HepG2 (cell line): ENCODE measurements around the gene UCP1.

Experiments
- BRCA1 ChIP-seq: sonication (generic); formaldehyde crosslinking; IDR thresholded peaks from 2 replicates; pipeline ENCODE4 v1.4.0; 2020; ENCODE audit warnings: missing genetic modification reagents
- FOXM1 ChIP-seq: sonication (generic); formaldehyde crosslinking; IDR thresholded peaks from 2 replicates; pipeline ENCODE4 v1.5.0; 2020; ENCODE audit warnings: missing genetic modification reagents
- MAFF ChIP-seq: IDR thresholded peaks from 2 replicates; pipeline ENCODE4 v1.6.1; 2011; ENCODE audit warnings: low read depth, low read length, improper control_type of control experiment
- RAD21 ChIP-seq: fragments of 450-650 bp; formaldehyde crosslinking; IDR thresholded peaks from 2 replicates; pipeline ENCODE4 v1.5.0; 2020; ENCODE audit warnings: mild to moderate bottlenecking
- ZNF143 ChIP-seq: sonication (generic); formaldehyde crosslinking; IDR thresholded peaks from 2 replicates; pipeline ENCODE4 v1.4.0; 2020; ENCODE audit warnings: missing genetic modification reagents
- ZNF30 ChIP-seq: sonication (generic); formaldehyde crosslinking; IDR thresholded peaks from 2 replicates; pipeline ENCODE4 v1.5.0; 2020; ENCODE audit warnings: mild to moderate bottlenecking, missing genetic modification reagents
- ZNF549 ChIP-seq: sonication (generic); formaldehyde crosslinking; IDR thresholded peaks from 2 replicates; pipeline ENCODE4 v1.5.0; 2020; ENCODE audit warnings: missing genetic modification reagents
- ZNF607 ChIP-seq: sonication (generic); formaldehyde crosslinking; IDR thresholded peaks from 2 replicates; pipeline ENCODE4 v1.5.1; 2020; ENCODE audit warnings: missing genetic modification reagents, mild to moderate bottlenecking, borderline replicate concordance
- TF ChIP-seq, protein P1 (sequence below): sonication (generic); formaldehyde crosslinking; IDR thresholded peaks from 2 replicates; pipeline ENCODE4 v1.5.0; 2020; ENCODE audit warnings: mild to moderate bottlenecking, missing genetic modification reagents, moderate library complexity
- TF ChIP-seq, protein P2 (sequence below): sonication (generic); formaldehyde crosslinking; IDR thresholded peaks from 2 replicates; pipeline ENCODE4 v1.4.0; 2020; ENCODE audit warnings: mild to moderate bottlenecking, missing genetic modification reagents
- TF ChIP-seq, protein P3 (sequence below): IDR thresholded peaks from 2 replicates; pipeline ENCODE4 v1.6.1; 2016; ENCODE audit warnings: low read depth, borderline replicate concordance

DNA sequence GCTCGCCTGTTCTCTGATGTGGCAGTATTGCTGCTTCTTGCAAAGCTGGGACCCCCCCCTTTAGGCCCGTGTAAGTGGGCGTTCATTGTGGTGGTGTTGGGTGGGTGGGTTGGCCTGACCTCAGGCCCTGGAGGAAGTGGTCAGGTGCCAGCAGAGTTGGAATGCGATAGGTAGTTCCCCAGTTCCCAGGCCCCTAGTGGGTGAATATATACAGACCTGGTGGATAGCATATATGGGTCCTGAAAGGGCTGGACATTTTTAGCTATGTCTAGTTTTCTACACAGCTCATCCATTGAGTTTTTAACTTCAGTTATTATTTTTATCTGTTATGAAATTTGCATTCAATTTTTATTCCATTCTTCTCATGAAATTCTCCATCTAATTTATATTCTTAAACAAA is 35.8 kb upstream of the UCP1 start:
- TF ChIP-seq, protein P1, sequence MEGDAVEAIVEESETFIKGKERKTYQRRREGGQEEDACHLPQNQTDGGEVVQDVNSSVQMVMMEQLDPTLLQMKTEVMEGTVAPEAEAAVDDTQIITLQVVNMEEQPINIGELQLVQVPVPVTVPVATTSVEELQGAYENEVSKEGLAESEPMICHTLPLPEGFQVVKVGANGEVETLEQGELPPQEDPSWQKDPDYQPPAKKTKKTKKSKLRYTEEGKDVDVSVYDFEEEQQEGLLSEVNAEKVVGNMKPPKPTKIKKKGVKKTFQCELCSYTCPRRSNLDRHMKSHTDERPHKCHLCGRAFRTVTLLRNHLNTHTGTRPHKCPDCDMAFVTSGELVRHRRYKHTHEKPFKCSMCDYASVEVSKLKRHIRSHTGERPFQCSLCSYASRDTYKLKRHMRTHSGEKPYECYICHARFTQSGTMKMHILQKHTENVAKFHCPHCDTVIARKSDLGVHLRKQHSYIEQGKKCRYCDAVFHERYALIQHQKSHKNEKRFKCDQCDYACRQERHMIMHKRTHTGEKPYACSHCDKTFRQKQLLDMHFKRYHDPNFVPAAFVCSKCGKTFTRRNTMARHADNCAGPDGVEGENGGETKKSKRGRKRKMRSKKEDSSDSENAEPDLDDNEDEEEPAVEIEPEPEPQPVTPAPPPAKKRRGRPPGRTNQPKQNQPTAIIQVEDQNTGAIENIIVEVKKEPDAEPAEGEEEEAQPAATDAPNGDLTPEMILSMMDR: no peak
- TF ChIP-seq ZNF30 (no peak), FOXM1 (CRISPR knock-in tag) (no peak), MAFF (no peak), BRCA1 (CRISPR knock-in tag) (no peak), RAD21 (no peak), ZNF143 (no peak), ZNF607 (CRISPR knock-in tag) (no peak), ZNF549 (CRISPR knock-in tag) (no peak)
- TF ChIP-seq, protein P2, sequence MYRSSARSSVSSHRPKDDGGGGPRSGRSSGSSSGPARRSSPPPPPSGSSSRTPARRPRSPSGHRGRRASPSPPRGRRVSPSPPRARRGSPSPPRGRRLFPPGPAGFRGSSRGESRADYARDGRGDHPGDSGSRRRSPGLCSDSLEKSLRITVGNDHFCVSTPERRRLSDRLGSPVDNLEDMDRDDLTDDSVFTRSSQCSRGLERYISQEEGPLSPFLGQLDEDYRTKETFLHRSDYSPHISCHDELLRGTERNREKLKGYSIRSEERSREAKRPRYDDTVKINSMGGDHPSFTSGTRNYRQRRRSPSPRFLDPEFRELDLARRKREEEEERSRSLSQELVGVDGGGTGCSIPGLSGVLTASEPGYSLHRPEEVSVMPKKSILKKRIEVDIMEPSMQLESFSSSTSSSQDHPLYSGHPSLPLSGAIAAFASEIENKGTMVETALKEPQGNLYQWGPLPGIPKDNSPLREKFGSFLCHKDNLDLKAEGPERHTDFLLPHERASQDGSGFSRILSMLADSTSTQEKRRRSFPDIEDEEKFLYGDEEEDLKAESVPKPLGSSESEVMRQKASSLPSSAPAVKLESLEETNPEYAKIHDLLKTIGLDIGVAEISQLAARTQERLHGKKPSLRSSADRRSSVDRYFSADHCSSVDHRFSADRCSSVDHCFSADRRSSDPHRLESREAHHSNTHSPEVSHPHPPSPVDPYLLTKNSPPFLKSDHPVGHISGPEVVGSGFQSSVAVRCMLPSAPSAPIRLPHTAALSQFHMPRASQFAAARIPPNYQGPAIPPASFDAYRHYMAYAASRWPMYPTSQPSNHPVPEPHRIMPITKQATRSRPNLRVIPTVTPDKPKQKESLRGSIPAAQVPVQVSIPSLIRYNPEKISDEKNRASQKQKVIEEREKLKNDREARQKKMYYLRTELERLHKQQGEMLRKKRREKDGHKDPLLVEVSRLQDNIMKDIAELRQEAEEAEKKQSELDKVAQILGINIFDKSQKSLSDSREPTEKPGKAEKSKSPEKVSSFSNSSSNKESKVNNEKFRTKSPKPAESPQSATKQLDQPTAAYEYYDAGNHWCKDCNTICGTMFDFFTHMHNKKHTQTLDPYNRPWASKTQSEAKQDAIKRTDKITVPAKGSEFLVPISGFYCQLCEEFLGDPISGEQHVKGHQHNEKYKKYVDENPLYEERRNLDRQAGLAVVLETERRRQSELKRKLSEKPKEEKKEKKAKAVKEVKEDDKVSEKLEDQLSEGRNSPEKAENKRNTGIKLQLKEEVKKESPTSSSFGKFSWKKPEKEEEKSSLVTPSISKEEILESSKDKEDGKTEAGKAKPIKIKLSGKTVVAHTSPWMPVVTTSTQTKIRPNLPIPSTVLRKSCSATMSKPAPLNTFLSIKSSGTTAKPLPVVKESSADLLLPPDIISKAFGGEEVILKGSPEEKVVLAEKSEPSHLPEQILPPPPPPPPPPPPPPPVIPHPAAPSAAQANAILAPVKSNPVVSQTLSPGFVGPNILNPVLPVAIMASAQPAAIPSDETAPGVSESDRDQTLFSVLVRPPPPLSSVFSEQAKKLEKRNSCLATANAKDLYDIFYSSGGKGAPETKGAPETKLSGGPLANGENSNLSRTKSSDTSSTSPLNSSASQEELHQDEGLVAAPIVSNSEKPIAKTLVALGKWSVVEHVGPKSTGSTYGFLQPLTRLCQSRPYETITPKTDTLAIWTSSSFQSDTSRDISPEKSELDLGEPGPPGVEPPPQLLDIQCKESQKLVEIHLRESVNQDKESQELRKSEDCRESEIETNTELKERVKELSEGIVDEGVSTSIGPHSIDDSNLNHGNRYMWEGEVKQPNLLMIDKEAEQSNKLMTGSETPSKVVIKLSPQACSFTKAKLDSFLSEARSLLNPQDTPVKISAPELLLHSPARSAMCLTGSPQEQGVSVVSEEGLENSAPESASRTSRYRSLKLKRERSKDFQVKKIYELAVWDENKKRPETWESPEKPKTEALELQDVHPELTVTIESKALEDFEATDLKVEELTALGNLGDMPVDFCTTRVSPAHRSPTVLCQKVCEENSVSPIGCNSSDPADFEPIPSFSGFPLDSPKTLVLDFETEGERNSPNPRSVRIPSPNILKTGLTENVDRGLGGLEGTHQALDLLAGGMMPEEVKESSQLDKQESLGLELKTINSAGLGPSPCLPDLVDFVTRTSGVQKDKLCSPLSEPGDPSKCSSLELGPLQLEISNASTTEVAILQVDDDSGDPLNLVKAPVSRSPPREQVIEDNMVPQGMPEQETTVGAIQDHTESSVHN (CRISPR knock-in tag): no peak
- TF ChIP-seq, protein P3, sequence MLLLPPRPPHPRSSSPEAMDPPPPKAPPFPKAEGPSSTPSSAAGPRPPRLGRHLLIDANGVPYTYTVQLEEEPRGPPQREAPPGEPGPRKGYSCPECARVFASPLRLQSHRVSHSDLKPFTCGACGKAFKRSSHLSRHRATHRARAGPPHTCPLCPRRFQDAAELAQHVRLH (CRISPR knock-in tag): no peak
